ENCODE measurements around the gene ZNF324B. TPM values are rescaled to one million over a fixed set of nuclear protein-coding genes. Genes with fewer than 3 reads are reported as not detected.
A peak's percentile ranks its signal among the peaks of the same experiment; 100 is the strongest.

The ZNF324B gene
- total and polyA plus RNA-seq, 12 donors: 1.4 to 5.2 (median 3.0) TPM

DNA sequence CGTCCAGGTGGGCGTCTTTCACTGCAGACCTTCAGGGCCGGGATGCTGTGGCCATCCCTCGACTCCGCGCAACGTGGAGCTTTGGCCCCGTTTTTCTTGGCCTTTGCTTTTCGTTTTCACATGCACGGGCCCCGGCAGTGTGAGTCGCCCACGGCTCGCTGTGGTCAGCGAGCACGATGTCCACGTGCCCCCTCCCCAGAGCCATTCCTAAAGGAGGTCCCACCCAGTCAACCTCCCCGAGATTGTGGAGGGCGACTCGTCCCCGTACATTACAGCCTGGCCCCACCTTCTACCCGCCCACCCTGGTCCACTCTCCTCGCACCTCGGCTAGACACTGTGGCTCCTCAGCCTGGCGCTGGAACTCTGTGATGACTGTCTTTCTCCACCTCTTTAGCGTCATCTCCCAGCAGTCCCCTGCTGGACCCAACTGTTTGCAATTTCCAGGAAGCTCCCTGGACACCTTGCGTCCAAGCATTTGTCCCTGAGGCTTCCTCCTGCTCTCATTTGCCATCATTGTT, 25.1 kb downstream of the ZNF324B start:
- ATAC-seq: peak in 5 of 8 donors; percentile 1 to 23 (median 9)
- TF ChIP-seq, protein P1, sequence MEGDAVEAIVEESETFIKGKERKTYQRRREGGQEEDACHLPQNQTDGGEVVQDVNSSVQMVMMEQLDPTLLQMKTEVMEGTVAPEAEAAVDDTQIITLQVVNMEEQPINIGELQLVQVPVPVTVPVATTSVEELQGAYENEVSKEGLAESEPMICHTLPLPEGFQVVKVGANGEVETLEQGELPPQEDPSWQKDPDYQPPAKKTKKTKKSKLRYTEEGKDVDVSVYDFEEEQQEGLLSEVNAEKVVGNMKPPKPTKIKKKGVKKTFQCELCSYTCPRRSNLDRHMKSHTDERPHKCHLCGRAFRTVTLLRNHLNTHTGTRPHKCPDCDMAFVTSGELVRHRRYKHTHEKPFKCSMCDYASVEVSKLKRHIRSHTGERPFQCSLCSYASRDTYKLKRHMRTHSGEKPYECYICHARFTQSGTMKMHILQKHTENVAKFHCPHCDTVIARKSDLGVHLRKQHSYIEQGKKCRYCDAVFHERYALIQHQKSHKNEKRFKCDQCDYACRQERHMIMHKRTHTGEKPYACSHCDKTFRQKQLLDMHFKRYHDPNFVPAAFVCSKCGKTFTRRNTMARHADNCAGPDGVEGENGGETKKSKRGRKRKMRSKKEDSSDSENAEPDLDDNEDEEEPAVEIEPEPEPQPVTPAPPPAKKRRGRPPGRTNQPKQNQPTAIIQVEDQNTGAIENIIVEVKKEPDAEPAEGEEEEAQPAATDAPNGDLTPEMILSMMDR (IDR thresholded peaks at IDR 0.05): no peak
- intact Hi-C loops (cut with DNase I): no loop called here
- Histone ChIP-seq H3K27ac (peak overlapping the region; percentile 81 to 95 (median 87)), H3K9me3 (no peaks in the 10 kb centered on the region), H3K4me1 (peaks cover 5 to 23% (median 18%) of the 10 kb centered on the region in 9 donors), H3K4me3 (peak overlapping the region; percentile 54 to 75 (median 66)), H3K27me3 (no peaks in the 10 kb centered on the region), H3K36me3 (peaks cover 0 to 55% (median 11%) of the 10 kb centered on the region in 9 donors)
- 2% methylated on average over 27 of the region's 27 CpGs for WGBS, 2 donors
- DNase-seq: peak in 1 of 2 donors; percentile 31

- peaks cover 0 to 51% (median 8%) of the 10 kb centered on the region in 9 donors for H3K36me3 ChIP-seq
- H3K9me3 ChIP-seq: no peaks in the 10 kb centered on the region
- TF ChIP-seq, protein P1 (IDR thresholded peaks at IDR 0.05): no peak
- DNase-seq (no peak), ATAC-seq (no peak)
- peak overlapping the region in 8 of 10 donors; percentile 86 to 95 (median 89) for H3K27ac ChIP-seq
- intact Hi-C loops (cut with DNase I): no loop called here
- WGBS, 2 donors: 86 to 87% methylated on average over 15 of the region's 15 CpGs
- H3K4me3 ChIP-seq: peak overlapping the region in 4 of 10 donors; percentile 58 to 75 (median 72)
- peaks cover 5 to 23% (median 18%) of the 10 kb centered on the region in 9 donors for H3K4me1 ChIP-seq
- no peaks in the 10 kb centered on the region for H3K27me3 ChIP-seq
Measured at GRCh38 chr19:58477130-58477529, 25.7 kb downstream of the ZNF324B start.

GRCh38 chr19:58477871-58478270, 26.4 kb downstream of the ZNF324B start:
- DNase-seq (no peak), ATAC-seq (no peak)
- intact Hi-C loops (cut with DNase I): no loop called here
- H3K27me3 ChIP-seq: no peaks in the 10 kb centered on the region
- TF ChIP-seq, protein P1 (IDR thresholded peaks at IDR 0.05): no peak
- H3K27ac ChIP-seq: peak overlapping the region in 3 of 10 donors; percentile 86 to 95 (median 94)
- no peaks in the 10 kb centered on the region for H3K9me3 ChIP-seq
- H3K36me3 ChIP-seq: peaks cover 0 to 47% (median 8%) of the 10 kb centered on the region in 9 donors
- peaks cover 5 to 23% (median 18%) of the 10 kb centered on the region in 9 donors for H3K4me1 ChIP-seq
- WGBS, 2 donors: 100% methylated on average over 1 of the region's 1 CpG
- no peak overlapping the region for H3K4me3 ChIP-seq

DNA sequence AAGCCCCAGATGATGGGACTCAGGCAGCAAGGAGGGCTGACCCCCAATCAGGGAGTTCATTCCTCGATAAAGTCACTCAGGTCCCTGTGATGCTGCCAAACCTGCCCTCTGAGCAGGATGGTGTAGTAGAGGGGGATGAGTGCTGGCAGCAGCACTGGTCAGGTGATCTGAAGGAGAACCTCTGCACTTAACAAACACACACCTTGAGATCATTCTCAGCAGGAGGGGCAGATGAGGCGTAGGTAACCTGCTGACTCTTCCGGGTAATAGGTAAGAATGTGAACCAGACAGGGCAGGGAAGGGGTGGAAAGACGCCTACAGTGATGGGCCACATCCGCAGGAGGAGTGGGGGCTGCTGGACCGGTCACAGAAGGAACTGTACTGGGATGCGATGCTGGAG, 27.9 kb downstream of the ZNF324B start:
- DNase-seq (no peak), ATAC-seq (no peak)
- H3K4me3 ChIP-seq: no peak overlapping the region
- WGBS, 2 donors: 91 to 95% methylated on average over 7 of the region's 7 CpGs
- no peaks in the 10 kb centered on the region for H3K9me3 ChIP-seq
- intact Hi-C loops (cut with DNase I): no loop called here
- TF ChIP-seq, protein P1 (IDR thresholded peaks at IDR 0.05): no peak
- H3K4me1 ChIP-seq: peaks cover 5 to 23% (median 18%) of the 10 kb centered on the region in 9 donors
- no peaks in the 10 kb centered on the region for H3K27me3 ChIP-seq
- H3K27ac ChIP-seq: no peak overlapping the region
- H3K36me3 ChIP-seq: peaks cover 0 to 38% (median 8%) of the 10 kb centered on the region in 9 donors
